Fibroblast of skin of left biceps (primary cell): ENCODE results near the gene RBP5.
"Not testable (repeated sequence)": the region's sequence is repeated elsewhere in the genome, so short reads cannot be mapped to it uniquely, and the experiment has no call there.

Experiments used
- DNase-seq, 2 experiments: peaks; one replicate each; pipeline ENCODE4 v3.0.0-alpha.2; 2013; ENCODE audit warnings: low read depth in 2 of 2

The RBP5 gene

GRCh38 chr12:7122811-7123769 is 5.6 kb downstream of the RBP5 start:
- no peak for DNase-seq

DNA sequence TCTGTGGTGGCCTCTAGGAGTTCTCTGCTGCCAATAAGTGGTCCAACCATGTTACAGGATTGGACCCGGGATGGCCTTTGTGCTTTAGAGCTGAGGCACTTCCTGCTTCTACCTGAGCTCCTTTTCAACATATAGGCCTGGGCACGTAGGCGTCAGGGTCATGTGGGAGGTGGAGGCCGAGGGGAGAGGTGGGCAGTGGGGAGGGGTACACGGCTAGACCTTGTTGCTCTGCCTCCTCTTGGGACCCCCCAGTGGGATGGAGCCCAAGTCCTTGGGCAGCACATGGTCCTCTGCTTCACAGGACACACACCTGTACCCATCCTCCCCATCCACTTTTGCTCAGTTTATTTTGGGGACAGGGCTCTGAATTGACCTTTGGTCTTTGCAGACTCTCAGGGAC is 7.4 kb downstream of the RBP5 start:
- DNase-seq = no peak

DNA sequence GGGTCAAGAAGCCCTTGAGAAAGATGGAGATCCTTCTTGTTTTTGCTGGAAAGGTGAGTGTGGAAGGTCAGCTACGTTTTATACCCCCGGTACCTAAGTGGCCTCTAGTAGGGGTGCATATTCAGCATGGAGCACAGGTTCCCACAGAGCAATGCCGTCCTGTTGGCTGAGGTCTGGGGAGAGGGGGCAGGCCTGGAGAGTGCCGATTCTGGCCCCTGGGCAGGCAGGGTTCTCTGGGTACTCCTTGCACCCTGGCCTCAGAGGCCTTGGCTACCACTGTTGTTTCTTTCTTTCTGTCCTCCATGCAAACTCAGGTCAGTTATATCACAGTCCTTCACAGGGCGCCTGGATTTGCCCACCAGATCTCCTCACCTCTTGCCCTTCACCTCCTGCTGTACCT is 8.5 kb downstream of the RBP5 start:
- DNase-seq = no peak

DNA sequence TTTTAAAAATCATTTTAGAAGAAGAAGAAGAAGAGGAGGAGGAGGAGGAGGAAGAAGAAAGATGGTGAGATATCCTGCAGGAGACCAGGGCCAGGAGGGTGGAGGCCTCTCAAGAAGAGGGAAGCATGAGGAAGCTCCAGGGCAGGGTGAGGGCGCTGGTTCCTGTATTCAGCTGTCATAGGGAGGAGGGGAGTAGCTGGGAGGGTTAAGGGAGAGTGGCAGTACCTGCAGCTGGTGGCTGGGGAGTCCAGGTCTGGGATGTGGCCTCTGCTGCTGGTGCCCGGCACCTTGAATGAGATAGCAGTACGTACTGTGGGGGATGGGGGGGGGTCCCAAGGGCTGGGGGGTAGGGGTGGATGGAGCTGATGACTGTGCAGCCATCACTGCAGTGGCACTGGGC is 9.8 kb downstream of the RBP5 start:
- DNase-seq = no peak

DNA sequence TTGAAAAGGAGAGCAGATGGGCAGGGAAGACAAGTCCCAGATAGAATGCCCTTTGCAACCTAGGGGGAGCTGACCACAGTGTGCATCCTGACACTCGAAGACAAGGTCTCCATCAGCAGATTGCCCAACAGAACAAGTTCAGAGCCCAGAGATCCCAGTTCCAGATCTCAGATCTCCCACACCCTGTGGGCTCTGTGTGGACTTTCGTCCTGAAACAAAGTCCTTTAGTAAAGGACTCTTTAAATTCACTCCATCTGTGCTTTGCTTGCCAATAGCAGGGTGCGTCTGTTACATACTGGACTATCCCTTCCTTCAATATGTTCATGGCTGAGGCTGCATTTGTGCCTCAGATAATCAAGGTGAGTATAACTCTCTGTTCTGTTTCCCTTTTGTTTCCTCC is 11.0 kb downstream of the RBP5 start:
- no peak for DNase-seq

DNA sequence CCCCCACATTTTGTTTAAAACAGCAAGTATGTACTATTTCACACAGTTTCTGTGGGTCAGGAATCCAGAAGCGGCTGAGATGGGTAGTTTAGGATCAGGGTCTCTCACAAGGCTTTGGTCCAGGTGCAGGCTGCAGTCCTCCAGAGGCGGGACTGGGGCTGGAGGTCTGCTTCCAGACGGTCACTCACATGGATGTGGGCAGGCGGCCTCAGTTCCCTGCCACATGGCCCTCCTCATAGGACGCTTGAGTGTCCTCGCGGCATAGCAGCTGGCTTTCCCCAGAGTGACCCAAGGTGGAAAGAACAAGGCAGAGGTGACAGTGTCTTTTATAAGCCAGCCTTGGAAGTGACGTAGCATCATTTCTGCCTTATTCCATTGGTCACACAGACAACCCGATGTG is 11.8 kb downstream of the RBP5 start:
- DNase-seq = no peak

- DNase-seq = no peak
These were observed 12.5 kb downstream of the RBP5 start for GRCh38 chr12:7116196-7116595.

DNA sequence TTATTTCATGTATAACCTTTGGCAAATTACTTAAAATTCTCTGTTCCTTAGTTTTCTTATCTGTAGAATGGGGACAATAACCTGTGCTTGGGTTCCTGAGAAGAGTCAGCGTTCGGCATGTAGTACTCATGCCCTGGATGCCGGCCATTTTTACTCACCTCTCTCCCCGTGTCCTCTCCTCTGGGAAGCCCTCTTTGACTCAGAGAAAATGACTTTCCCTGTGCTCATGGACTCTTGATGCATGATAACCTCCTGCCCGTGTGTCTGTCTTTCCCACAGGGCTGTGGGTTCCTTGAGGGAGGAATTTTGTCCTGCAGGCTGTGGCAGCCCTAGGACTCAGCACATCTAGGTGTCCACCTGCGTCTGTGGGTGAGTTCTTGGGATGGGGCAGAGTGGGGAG is 13.8 kb downstream of the RBP5 start:
- no peak for DNase-seq

GRCh38 chr12:7114008-7114407 is 14.7 kb downstream of the RBP5 start:
- no peak for DNase-seq

GRCh38 chr12:7113389-7113871 is 15.3 kb downstream of the RBP5 start:
- no peak for DNase-seq

- no peak for DNase-seq
These were observed 16.6 kb downstream of the RBP5 start for GRCh38 chr12:7112041-7112440.

GRCh38 chr12:7110661-7111060 is 18.0 kb downstream of the RBP5 start:
- DNase-seq = no peak

DNA sequence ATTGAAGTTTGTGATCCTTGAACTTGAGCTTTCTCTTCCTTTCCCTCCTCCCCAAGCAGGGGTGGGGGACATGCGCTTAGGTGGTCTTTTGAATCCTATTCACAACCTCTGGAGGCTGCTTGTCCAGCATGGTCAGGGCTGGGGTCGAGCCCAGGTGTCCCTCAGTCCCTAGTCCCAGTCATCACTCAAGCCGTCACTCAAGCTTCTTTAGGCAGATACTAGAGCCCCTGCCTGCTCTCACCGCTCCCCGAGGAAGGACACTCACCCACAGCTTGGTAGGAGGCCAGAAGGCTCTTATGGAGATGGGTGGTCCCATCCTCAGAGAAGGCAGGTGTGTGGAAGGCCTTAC is 19.1 kb downstream of the RBP5 start:
- no peak for DNase-seq

DNA sequence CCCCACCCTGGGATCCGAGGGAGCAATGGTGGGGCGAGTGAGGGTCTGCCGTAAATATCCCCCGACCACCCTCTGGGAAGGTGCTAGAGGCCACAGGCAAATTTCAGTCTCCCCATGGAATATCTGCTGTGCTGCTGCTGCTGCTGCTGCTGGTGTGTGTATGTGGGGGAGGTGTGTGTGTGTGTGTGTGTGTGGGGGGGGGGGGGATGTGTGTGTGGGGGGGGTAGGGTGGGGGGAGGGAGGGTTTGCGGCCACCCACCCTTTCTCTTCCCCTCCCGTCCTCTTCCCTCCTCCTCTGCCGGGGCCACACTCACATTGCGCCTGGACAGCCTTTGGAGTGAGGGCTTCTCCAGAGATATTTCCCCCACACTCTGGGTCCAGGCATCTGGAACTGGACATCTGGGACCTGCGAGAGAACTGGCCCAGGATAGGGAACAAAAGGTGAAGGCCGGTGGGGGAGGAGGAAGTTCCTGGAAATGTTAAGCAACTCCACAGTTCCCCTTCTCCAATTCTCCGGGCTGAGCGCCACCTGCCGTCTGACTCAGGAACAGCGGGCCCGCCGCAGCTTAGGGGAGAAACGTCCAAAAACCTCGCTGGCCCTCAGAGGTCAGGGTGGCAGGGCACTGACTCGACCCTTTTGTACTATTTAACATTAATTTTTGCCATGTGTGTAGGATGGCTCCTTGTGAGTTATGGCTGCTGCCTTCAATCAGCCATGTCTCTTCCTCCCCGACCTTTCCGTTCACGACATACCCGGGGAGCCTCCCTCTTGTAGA is 19.7 kb downstream of the RBP5 start, which contains the start of gene C1RL:
Gene C1RL (minus strand): TSS at position 419 of the 776 bp plus-strand sequence. CDS start 34 bp downstream, at position 385.
- peak; percentile 59 to 65 for DNase-seq

GRCh38 chr12:7108003-7108795 is 20.5 kb downstream of the RBP5 start:
- DNase-seq = peak; percentile 33 to 45

- no peak for DNase-seq
These were observed 21.1 kb downstream of the RBP5 start for GRCh38 chr12:7107636-7108002.

DNA sequence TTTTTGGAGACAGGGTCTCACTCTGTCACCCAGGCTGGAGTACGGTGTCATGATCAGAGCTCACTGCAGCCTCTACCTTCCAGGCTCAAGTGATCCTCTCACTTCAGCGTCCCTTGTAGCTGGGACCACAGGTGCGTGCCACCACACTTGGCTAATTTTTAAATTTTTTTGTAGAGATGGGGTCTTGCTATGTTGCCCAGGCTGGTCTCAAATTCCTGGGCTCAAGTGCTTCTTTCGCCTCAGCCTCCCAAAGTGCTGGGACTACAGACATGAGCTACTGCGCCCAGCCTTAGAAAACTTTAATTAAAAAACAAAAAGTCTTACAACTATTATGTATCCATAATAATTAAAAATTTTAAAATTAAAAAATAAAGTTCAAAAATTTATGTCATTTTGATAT is 21.5 kb downstream of the RBP5 start:
- not testable (repeated sequence) for DNase-seq

GRCh38 chr12:7106082-7106481 is 22.6 kb downstream of the RBP5 start:
- no peak for DNase-seq

DNA sequence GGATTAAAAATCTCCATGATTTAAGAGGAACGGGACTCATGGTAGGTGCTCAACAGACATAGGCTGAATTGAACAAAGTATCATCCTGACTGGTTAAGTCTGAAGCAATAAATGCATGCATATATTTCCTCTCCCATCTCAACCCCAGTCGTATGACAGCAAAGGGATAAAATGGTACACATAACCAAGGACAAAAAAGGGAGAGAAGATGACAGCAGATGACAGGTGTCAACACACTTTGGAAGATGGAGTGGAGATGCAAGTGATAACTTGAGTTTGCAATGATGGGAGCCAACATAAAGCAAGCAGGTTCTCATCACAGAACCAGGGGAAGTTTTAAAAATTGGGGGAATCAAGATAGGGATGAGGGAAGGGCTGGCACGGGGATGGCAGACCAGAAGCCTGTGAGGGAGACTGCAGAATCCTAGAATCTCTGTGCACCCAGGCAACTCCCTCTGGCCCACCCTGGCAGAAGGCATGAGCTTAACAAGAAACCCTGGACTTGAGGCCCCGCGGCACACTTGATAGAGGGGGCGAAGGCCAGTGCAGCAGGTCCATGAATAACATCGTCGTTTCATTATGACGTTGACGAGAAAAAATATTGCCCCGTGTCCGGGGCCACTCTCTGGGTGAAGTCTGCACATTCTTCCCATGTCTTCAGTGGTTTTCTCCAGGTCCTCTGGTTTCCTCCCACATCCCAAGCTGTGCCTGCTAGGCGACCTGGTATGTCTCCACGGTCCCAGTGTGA is 24.7 kb downstream of the RBP5 start:
- no peak for DNase-seq

- DNase-seq = no peak
These were observed 26.1 kb downstream of the RBP5 start for GRCh38 chr12:7102582-7102981.

- DNase-seq = no peak
These were observed 27.0 kb downstream of the RBP5 start for GRCh38 chr12:7101694-7102131.
